Measurements from ENCODE around the gene SLCO1B1. TPM values are rescaled to one million over a fixed set of nuclear protein-coding genes. Genes with fewer than 3 reads are reported as not detected.
"Not testable (repeated sequence)": the region's sequence is repeated elsewhere in the genome, so short reads cannot be mapped to it uniquely, and the experiment has no call there.

SLCO1B1 gene
- total and polyA plus RNA-seq, 2 donors (not counting 3 experiments of a cell fraction or from before 2014, with no cell fraction given): not detected

DNA sequence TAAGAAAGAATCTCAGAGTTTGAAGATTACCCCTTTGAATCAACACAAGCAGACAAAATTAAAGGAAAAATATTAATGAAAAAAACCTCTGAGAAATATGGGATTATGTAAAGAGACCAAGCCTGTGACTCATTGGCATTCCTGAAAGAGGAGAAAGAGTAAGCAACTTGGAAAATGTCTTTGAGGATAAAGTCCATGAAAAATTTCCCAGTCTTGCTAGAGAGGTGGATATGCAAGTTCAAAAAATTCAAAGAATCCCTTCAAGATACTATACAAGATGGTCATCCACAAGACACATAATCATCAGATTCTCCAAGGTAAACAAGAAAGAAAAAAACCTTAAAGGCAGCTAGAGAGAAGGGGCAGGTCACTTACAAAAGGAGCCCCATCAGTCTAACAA is 13.3 kb downstream of the SLCO1B1 start:
- dilution Hi-C loops (cut with MboI; ENCODE audit: extremely low pct_ligation_motif_present, low sequenced_read_pairs) (no loop called here), intact Hi-C loops (cut with micrococcal nuclease) (no loop called here)
- BruUV-seq (replicated peaks): no TSS peak
- H3K36me3 ChIP-seq (ENCODE audit: control insufficient read depth in 2 of 2, extremely low read depth in 1 of 2, insufficient read depth in 2 of 2, low read length in 2 of 2): no peaks in the 10 kb centered on the region
- no peaks in the 10 kb centered on the region for H3K4me1 ChIP-seq (ENCODE audit: control insufficient read depth, extremely low read depth, insufficient read depth, low read length)
- CTCF ChIA-PET: no interaction called here
- no peak for FAIRE-seq
- H4K20me1 ChIP-seq (replicated peaks; ENCODE audit: control insufficient read depth, extremely low read depth, insufficient read depth, low read length): no peaks in the 10 kb centered on the region
- TF ChIP-seq, protein P1, sequence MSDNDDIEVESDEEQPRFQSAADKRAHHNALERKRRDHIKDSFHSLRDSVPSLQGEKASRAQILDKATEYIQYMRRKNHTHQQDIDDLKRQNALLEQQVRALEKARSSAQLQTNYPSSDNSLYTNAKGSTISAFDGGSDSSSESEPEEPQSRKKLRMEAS (IDR thresholded peaks at IDR 0.05; ENCODE audit: insufficient read depth, insufficient read length): no peak
- TF ChIP-seq MYC (IDR thresholded peaks at IDR 0.05; ENCODE audit: low read depth, low read length) (no peak), EZH2 (IDR thresholded peaks at IDR 0.05; ENCODE audit: borderline replicate concordance, low read depth, low read length, severe bottlenecking) (no peak), POLR2AphosphoS5 (IDR thresholded peaks at IDR 0.05; ENCODE audit: insufficient read depth, low read depth, low read length) (no peak), POLR2A (IDR thresholded peaks at IDR 0.05; ENCODE audit: low read depth, low read length) (no peak), JUN (IDR thresholded peaks at IDR 0.05; ENCODE audit: borderline replicate concordance, insufficient read depth, insufficient read length, low read depth) (no peak), GATA2 (IDR thresholded peaks at IDR 0.05; ENCODE audit: insufficient read depth, insufficient read length, low read depth, low read length) (no peak), FOS (IDR thresholded peaks at IDR 0.05; ENCODE audit: borderline replicate concordance, insufficient read depth, low read length) (no peak)
- TF ChIP-seq, protein P2, sequence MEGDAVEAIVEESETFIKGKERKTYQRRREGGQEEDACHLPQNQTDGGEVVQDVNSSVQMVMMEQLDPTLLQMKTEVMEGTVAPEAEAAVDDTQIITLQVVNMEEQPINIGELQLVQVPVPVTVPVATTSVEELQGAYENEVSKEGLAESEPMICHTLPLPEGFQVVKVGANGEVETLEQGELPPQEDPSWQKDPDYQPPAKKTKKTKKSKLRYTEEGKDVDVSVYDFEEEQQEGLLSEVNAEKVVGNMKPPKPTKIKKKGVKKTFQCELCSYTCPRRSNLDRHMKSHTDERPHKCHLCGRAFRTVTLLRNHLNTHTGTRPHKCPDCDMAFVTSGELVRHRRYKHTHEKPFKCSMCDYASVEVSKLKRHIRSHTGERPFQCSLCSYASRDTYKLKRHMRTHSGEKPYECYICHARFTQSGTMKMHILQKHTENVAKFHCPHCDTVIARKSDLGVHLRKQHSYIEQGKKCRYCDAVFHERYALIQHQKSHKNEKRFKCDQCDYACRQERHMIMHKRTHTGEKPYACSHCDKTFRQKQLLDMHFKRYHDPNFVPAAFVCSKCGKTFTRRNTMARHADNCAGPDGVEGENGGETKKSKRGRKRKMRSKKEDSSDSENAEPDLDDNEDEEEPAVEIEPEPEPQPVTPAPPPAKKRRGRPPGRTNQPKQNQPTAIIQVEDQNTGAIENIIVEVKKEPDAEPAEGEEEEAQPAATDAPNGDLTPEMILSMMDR (IDR thresholded peaks at IDR 0.05; ENCODE audit: extremely low read depth in 1 of 2, insufficient read depth in 1 of 2, low read depth in 1 of 2, low read length in 2 of 2): no peak
- H3K9me1 ChIP-seq (replicated peaks; ENCODE audit: control insufficient read depth, extremely low read depth, insufficient read depth, low read length): no peaks in the 10 kb centered on the region
- H3K9me3 ChIP-seq (replicated peaks; ENCODE audit: control insufficient read depth, insufficient read depth, low read length): no peaks in the 10 kb centered on the region
- no peak overlapping the region for H3K4me2 ChIP-seq (ENCODE audit: insufficient read depth, low read length)
- H3K27ac ChIP-seq (ENCODE audit: insufficient read depth, low read depth, low read length): no peak overlapping the region
- no peak overlapping the region for H3K9ac ChIP-seq (replicated peaks; ENCODE audit: extremely low read depth, insufficient read depth, low read length)
- H3K27me3 ChIP-seq (ENCODE audit: control insufficient read depth in 2 of 2, insufficient read depth in 2 of 2, low read length in 2 of 2): no peaks in the 10 kb centered on the region
- no peak for DNase-seq (ENCODE audit: low read depth, low spot score)
- POLR2A ChIA-PET: no interaction called here
- H3K79me2 ChIP-seq (ENCODE audit: control insufficient read depth, insufficient read depth, low read length): no peaks in the 10 kb centered on the region
- no peak overlapping the region for H3K4me3 ChIP-seq (replicated peaks in 1 of 3; ENCODE audit: insufficient read depth in 1 of 3, low read depth in 1 of 3, low read length in 3 of 3)
- no peak overlapping the region for H2AFZ ChIP-seq (ENCODE audit: low read depth, low read length)

DNA sequence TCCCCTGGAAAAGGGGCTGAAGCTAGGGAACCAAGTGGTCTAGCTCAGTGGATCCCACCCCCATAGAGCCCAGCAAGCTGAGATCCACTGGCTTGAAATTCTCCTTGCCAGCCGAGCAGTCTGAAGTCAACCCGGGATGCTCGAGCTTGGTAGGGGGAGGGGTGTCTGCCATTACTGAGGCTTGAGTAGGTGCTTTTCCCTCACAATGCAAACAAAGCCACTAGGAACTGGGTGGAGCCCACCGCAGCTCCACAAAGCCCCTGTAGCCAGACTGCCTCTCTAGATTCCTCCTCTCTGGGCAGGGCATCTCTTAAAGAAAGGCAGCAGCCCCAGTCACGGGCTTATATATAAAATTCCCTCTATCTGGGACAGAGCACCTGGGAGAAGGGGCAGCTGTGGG is 18.9 kb downstream of the SLCO1B1 start:
- H3K4me2 ChIP-seq (ENCODE audit: insufficient read depth, low read length); H3K27me3 ChIP-seq (ENCODE audit: control insufficient read depth in 2 of 2, insufficient read depth in 2 of 2, low read length in 2 of 2); H4K20me1 ChIP-seq (replicated peaks; ENCODE audit: control insufficient read depth, extremely low read depth, insufficient read depth, low read length); H3K79me2 ChIP-seq (ENCODE audit: control insufficient read depth, insufficient read depth, low read length); H2AFZ ChIP-seq (ENCODE audit: low read depth, low read length); DNase-seq (ENCODE audit: low read depth, low spot score); H3K9me3 ChIP-seq (replicated peaks; ENCODE audit: control insufficient read depth, insufficient read depth, low read length); POLR2A ChIA-PET; H3K36me3 ChIP-seq (ENCODE audit: control insufficient read depth in 2 of 2, extremely low read depth in 1 of 2, insufficient read depth in 2 of 2, low read length in 2 of 2); dilution Hi-C loops (cut with MboI; ENCODE audit: extremely low pct_ligation_motif_present, low sequenced_read_pairs); H3K4me1 ChIP-seq (ENCODE audit: control insufficient read depth, extremely low read depth, insufficient read depth, low read length); FAIRE-seq; H3K27ac ChIP-seq (ENCODE audit: insufficient read depth, low read depth, low read length); H3K9ac ChIP-seq (replicated peaks; ENCODE audit: extremely low read depth, insufficient read depth, low read length); CTCF ChIA-PET; intact Hi-C loops (cut with micrococcal nuclease); H3K9me1 ChIP-seq (replicated peaks; ENCODE audit: control insufficient read depth, extremely low read depth, insufficient read depth, low read length); BruUV-seq (replicated peaks); H3K4me3 ChIP-seq (replicated peaks in 1 of 3; ENCODE audit: insufficient read depth in 1 of 3, low read depth in 1 of 3, low read length in 3 of 3): not testable (repeated sequence)
